Ureter (tissue), 1 donor: ENCODE measurements around the gene GPAT3. TPM values are rescaled to one million over a fixed set of nuclear protein-coding genes. Genes with fewer than 3 reads are reported as not detected.
"Not testable (repeated sequence)": the region's sequence is repeated elsewhere in the genome, so short reads cannot be mapped to it uniquely, and the experiment has no call there.

Experiments used
- DNase-seq: peaks from one replicate; pipeline ENCODE4 v3.0.0-alpha.2; 2020; ENCODE audit warnings: low spot score
- total RNA-seq: library from RNA; stranded (reverse); gene quantifications from one replicate; pipeline ENCODE4 v1.2.4, GENCODE V29; 2023
- donor health status: DM: yes; HTN: yes; CAD: no.

The GPAT3 gene
- total RNA-seq, 1 donor from 2014 or later, result 3.3 TPM

GRCh38 chr4:83552083-83552482 lies 16.2 kb downstream of the GPAT3 start:
- DNase-seq, result no peak

- DNase-seq, result no peak
These were observed 17.0 kb downstream of the GPAT3 start for GRCh38 chr4:83552924-83553323.

- DNase-seq, result no peak
These were observed 20.2 kb downstream of the GPAT3 start for GRCh38 chr4:83556006-83556707.

GRCh38 chr4:83556816-83557215 lies 20.9 kb downstream of the GPAT3 start:
- DNase-seq, result no peak

GRCh38 chr4:83558059-83558653 lies 22.2 kb downstream of the GPAT3 start:
- no peak for DNase-seq

- no peak for DNase-seq
These were observed 22.8 kb downstream of the GPAT3 start for GRCh38 chr4:83558680-83559079.

- no peak for DNase-seq
These were observed 24.6 kb downstream of the GPAT3 start for GRCh38 chr4:83560523-83560922.

- no peak for DNase-seq
These were observed 25.5 kb downstream of the GPAT3 start for GRCh38 chr4:83561381-83561780.

- DNase-seq, result no peak
These were observed 28.1 kb downstream of the GPAT3 start for GRCh38 chr4:83563998-83564397.

- DNase-seq, result no peak
These were observed 32.2 kb downstream of the GPAT3 start for GRCh38 chr4:83568062-83568461.

- no peak for DNase-seq
These were observed 33.5 kb downstream of the GPAT3 start for GRCh38 chr4:83569429-83569828.

- DNase-seq, result no peak
These were observed 34.1 kb downstream of the GPAT3 start for GRCh38 chr4:83569987-83570386.

- DNase-seq, result no peak
These were observed 36.9 kb downstream of the GPAT3 start for GRCh38 chr4:83572848-83573247.

- DNase-seq, result no peak
These were observed 38.3 kb downstream of the GPAT3 start for GRCh38 chr4:83574247-83574646.

- DNase-seq, result not testable (repeated sequence)
These were observed 40.3 kb downstream of the GPAT3 start for GRCh38 chr4:83576237-83576636.

GRCh38 chr4:83581411-83582288 lies 45.7 kb downstream of the GPAT3 start:
- DNase-seq, result no peak

- DNase-seq, result peak; percentile 49
These were observed 46.4 kb downstream of the GPAT3 start for GRCh38 chr4:83582289-83582785.

GRCh38 chr4:83585982-83586508 lies 50.1 kb downstream of the GPAT3 start:
- DNase-seq, result no peak

GRCh38 chr4:83589279-83589678 lies 53.4 kb downstream of the GPAT3 start:
- no peak for DNase-seq

- DNase-seq, result no peak
These were observed 55.1 kb downstream of the GPAT3 start for GRCh38 chr4:83591056-83591455.

- no peak for DNase-seq
These were observed 55.8 kb downstream of the GPAT3 start for GRCh38 chr4:83591730-83592129.

GRCh38 chr4:83599183-83599582 lies 63.3 kb downstream of the GPAT3 start:
- DNase-seq, result no peak
